Measurements from ENCODE around the gene NRXN2.
A peak's percentile ranks its signal among the peaks of the same experiment; 100 is the strongest.

DNA sequence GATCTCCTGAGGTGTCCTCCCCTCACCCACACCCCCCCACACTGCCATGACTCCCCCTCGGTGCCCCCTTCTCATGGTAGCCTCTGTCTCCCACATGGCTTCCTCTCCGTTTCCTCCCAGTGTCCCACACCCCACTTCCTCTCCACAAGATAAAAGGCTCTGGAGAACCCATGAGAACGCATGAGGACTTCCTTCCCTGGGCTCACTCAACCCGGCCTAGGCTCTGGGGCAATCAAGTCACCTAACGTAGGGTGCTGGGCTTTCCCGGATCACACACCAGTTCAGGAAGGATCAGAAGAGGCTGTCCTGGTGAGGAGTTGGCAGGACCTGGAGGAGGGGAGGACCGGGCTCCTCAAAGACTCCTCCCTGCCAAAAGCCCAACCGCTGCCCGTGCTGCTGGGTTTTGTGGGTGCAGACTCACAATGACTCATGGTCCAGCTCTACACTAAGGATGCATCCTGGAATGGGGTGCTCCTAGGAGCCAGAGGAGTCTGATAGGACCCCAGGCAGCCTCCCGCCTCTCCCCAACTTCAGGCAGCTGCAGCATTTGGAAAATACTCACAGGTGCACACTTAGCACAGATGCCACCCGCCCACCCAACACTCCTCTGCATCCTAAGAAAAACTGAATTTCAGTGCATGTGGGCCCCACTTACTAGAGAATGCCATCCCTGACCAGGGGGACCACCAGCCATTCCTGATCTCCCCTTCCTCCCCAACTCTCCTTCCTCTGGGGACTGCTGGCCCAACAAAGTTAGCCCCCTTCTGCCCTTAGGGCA is 110.9 kb downstream of the NRXN2 start:
- TF ChIP-seq, protein P1, sequence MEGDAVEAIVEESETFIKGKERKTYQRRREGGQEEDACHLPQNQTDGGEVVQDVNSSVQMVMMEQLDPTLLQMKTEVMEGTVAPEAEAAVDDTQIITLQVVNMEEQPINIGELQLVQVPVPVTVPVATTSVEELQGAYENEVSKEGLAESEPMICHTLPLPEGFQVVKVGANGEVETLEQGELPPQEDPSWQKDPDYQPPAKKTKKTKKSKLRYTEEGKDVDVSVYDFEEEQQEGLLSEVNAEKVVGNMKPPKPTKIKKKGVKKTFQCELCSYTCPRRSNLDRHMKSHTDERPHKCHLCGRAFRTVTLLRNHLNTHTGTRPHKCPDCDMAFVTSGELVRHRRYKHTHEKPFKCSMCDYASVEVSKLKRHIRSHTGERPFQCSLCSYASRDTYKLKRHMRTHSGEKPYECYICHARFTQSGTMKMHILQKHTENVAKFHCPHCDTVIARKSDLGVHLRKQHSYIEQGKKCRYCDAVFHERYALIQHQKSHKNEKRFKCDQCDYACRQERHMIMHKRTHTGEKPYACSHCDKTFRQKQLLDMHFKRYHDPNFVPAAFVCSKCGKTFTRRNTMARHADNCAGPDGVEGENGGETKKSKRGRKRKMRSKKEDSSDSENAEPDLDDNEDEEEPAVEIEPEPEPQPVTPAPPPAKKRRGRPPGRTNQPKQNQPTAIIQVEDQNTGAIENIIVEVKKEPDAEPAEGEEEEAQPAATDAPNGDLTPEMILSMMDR (IDR thresholded peaks at IDR 0.05; ENCODE audit: low read depth, low read length): no peak
- TF ChIP-seq POLR2A (IDR thresholded peaks at IDR 0.05; ENCODE audit: extremely low read depth, insufficient read length) (no peak), MYC (IDR thresholded peaks at IDR 0.05; ENCODE audit: low read depth, low read length) (0 out of 2 replicates have a peak, but pooled peaks have one; percentile 15)
- TF ChIP-seq, protein P2, sequence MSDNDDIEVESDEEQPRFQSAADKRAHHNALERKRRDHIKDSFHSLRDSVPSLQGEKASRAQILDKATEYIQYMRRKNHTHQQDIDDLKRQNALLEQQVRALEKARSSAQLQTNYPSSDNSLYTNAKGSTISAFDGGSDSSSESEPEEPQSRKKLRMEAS (IDR thresholded peaks at IDR 0.05; ENCODE audit: low read depth, low read length): 0 out of 2 replicates have a peak, but pooled peaks have one; percentile 34
